Loucy (cell line): ENCODE data around the gene DPP8.

Experiments
- CTCF ChIP-seq: fragments of 200-600 bp; sonication (generic); conservative IDR thresholded peaks from 2 replicates; pipeline ENCODE4 v1.5.1; 2014; ENCODE audit warnings: mild to moderate bottlenecking, antibody characterized with exemption, low read length
- EZH2phosphoT487 ChIP-seq: fragments of 200-600 bp; IDR thresholded peaks from 2 replicates; pipeline ENCODE4 v1.6.1; 2018; ENCODE audit warnings: antibody characterized with exemption, mild to moderate bottlenecking, moderate library complexity, borderline replicate concordance

GRCh38 chr15:65518633-65519285 is 1.3 kb upstream of the DPP8 start:
- TF ChIP-seq CTCF (no peak), EZH2phosphoT487 (no peak)
